Umbilical cord (tissue), 2 donors: ENCODE data around the gene AGPAT2. TPM values are rescaled to one million over a fixed set of nuclear protein-coding genes. Genes with fewer than 3 reads are reported as not detected.
A peak's percentile ranks its signal among the peaks of the same experiment; 100 is the strongest.

Experiments
- DNase-seq: peaks from one replicate; pipeline ENCODE4 v3.0.0-alpha.2; 2015; ENCODE audit warnings: low spot score
- total RNA-seq: library from RNA; depleted of rRNA; stranded (reverse); fragments of >200 nt; gene quantifications from one replicate; pipeline ENCODE4 v1.2.3, GENCODE V29; 2014; ENCODE audit warnings: low replicate concordance; ENCODE audit not compliant: insufficient read depth

Gene AGPAT2
- total RNA-seq, 1 donor from 2014 or later: 32.7 TPM

DNA sequence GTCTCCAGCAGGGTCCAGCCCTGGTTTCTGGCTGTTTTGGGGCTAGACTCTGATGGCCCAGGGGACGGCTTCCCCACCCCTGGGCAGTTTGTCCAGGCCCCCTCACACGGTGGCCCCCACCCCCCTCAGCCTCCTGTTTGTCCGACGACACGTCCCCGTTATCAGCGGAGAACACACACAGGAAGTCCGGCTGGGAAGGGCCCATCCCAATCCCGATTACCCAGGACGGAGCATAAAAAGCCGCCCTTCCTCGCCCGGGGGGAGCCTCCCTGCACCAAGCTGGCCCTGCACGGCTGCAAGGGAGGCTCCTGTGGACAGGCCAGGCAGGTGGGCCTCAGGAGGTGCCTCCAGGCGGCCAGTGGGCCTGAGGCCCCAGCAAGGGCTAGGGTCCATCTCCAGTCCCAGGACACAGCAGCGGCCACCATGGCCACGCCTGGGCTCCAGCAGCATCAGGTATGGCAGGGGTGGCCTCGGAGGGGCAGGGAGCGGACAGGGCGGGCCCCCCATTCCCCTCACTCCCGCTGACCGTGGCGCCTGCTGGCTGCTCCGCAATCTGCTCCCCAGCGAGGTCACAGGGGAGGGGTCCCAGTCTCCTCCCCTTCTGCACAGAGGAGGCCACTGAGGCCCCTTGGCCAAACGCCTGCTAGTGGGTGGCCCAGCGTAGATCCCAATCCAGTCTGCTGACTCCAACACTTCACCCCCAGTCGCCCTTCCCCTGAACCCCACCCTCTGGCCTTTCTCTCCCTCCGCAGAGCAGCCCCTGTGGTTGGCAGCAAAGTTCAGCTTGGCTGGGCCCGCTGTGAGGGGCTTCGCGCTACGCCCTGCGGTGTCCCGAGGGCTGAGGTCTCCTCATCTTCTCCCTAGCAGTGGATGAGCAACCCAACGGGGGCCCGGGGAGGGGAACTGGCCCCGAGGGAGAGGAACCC lies 24.3 kb downstream of the AGPAT2 start, which contains the start of gene EGFL7:
EGFL7 (plus strand) TSS at position 261 of the 926 bp plus-strand sequence. CDS start 5,367 bp downstream, outside the sequence.
- peak; percentile 55 for DNase-seq

DNA sequence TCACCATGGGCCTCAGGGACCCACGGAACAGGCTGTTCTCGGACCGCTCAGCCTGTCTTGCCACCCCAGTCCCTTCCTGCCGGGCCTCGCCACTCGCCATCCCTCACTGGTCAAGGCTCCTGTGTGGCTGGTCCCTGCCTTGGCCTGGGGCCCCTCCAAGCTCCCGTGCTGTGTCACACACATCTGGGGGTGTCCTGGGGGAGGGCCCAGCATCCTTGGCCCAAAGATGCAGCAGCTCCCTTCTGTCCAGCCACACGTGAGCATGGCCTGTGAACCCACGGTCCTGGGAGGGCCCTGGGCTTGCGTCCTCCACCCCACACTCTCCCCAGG lies 25.0 kb downstream of the AGPAT2 start:
- DNase-seq: no peak

DNA sequence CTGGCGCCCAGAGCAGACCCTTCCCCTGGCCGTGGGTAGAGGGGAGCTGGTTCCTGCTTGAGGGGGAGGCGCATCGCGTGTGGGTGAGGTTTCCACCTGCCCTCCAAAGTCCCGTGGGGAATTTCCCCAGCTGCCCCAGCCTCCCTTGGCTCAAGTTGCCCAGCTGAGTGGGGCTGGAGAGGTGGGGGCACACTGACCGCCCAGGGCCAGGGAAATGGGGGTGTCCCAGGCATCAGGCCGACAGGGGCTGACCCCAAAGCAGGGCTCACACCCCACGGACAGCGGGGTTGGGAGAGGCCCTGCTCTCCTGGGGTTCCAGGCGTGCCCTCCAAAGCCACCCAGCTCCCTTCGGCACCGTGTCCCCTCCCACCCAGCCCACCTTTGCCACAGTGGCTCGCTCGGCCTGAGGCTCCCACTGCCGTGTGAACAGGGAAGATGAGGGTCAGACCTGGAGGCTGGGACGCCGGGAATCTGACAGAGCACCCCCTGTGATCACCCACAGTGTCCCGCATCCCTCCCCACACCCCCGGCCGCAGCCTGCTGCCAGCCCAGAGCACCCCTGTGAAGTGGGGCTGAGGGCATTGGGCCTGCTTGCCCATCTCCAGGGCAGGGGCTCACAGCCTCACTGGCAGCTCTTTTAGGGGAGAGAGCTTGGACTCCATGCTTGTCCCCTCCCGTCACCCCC lies 25.5 kb downstream of the AGPAT2 start:
- DNase-seq: no peak

DNA sequence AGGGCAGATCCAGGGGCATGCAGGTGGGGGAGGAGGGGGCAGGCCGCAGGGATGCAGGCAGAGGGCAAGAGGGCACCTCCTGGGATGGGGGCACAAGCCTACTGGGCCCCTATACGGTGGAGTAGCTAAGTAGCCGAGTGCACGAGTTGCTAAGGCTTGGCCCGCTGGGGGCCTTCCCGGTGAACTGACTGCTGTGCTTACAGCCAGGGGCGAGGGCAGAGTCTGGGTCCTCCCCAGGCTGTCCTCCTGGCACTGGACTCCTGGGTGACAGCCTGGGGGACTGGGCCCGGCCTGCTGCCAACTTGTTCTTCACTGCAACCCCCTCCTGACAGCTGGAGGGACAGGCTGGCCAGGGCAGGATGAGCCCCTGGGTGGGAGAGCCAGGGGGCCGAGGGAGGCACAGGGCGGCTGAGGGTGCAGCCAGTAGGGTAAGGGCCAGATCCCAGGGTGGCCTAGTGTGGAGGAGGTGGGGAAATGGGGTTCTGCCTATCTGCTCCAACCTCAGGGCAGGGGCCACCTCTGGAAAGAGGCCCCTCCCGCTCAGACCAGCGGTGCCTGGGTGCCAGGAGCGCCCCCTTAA lies 26.2 kb downstream of the AGPAT2 start:
- no peak for DNase-seq

DNA sequence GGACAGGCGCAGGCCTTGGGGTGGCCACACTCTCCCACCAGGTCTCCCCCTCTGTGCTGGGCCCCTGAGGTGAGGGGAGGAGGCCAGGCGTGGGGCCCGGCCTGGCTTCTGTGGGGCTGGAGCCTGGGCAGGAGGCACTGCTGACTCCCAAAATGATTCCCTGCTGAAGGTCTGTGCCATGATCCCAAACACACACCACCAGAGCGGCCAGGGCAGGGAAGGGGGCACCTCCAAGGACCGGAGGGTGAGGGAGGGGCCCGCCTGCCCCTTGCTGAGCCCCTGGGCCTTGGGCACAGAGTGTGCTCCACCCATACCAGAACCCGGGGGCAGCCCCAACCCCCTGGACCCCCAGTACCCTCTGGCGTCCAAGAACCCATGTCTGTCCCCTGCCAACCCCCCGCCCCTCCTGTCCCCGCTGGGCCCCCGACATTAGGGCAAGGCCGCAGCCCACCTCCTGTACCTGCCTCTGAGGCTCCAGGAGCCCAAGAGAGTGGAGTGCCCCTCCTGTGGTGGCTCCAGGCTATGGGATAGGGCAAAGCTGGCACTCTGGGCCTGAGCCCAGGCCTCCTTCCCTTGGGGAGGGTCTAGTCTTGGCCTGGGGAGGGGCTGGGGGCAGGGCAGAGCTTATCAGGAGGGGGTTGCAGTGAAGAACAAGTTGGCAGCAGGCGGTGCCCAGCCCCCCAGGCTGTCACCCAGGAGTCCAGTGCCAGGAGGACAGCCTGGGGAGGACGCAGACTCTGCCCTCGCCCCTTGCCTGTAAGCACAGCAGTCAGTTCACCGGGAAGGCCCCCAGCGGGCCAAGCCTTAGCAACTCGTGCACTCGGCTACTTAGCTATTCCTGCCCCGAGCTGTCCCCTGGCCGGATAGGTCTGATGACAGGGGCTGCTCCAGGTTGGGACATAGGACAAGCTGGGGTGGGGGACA lies 27.1 kb downstream of the AGPAT2 start:
- no peak for DNase-seq

DNA sequence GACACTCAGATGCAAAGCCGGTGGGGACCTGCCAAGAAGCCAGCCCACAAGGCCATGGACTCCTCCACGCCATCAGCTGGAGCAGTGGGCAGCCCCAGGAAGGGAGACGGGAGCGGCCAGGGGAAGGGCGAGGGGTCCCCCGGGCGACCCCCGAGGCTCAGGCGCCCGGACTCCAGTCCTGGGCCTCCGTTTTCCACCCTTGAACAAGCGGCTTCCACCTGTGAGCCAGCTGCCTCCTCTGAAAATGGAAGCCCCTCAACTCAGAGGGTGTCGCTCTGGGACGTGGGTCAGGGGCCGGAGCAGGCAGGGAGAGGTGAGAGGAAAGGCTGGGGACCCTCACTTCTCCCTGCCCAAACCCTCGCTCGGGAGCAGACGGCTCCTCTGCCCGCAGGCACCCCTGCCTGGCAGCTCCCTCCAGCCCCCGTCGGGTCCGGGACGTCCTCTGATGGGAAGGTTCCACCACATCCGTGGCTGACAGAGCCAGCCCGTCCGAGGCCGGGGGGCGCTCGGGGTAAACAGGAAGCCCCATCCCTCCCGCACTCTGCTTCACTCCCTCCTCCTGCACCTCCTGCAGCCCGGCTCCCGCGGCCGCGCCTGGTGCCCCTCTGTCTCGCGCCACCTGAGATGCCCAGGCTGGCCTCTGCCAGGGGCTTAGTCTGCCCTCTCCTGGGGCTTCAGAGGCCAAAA lies 28.3 kb downstream of the AGPAT2 start:
- no peak for DNase-seq

DNA sequence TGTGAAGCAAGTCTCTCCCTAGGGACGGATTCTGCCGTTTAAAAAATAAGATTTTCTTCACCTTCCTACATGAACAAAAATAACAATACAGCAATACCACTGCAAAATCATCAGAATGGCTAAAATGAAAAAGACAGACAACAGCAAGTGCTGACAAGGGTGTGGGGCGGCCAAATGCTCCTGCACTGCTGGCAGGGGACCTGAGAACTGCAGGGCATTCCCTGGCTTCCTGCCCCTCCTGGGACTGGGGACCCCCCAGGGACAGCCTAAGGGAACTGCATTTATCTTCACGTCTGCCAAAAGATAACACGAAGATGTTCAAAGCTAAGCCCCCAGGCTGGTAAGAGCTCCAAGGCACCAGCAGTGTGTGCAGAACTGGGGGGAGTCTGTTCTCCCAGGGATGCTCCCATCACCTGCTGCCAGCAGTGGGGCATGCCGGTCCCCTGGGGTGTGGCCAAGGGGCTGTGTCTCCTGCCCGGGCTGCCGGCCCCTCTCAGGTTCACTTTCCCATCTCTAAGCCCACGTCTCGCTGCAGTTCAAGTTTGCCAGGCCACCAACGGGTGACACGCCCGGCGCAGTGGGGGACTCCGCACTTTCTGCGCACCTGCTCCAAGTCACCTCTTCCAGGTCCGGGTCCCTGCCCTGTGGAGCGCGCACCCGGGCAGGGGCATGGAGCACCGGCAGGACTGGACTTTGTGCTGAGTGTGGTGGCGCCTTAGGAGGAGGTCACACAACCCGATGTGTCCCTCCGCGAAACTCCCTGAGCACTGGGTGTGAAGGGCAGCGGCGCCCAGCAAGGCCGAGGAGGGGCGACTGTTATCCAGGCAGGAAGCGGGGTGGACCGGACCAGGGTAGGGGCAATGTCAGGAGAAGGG lies 29.0 kb downstream of the AGPAT2 start:
- no peak for DNase-seq

DNA sequence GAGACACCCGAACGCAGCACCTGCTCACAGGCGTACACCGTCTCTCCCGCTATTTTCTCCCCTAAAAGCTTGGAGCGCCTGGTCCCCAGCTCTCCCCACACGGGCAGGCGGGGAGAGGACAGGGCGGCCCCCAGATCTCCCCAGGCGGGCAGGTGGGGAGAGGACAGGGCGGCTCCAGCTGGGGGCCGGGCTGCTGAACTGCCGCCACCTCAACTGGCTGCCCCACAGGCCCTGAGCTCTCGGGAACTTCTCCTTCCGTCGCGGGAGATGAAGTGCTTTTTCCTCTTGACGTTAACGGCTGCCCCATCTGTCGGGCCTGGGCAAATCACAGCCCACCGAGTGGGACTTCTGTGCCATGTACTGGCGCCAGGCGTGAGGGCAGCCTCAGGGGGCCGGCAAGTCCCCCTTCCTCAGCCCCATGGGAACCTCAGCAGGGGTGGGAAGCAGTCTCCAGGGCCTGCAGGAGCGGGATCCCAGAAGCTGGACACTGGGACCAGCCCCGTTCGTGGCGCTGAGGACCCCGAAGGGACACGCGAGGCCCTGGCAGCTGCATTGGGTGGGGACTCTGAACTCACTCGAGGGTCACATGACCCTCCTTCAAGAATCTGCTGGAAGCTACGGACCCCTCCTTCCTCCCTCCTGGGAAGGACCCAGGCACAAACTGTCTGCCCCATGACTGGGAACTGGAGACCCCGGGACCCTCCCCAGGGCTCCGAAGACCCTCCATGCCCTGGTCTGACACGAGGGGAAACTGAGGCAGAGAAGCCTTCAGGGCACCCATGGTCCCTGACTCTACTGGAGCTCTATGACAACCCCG lies 30.3 kb downstream of the AGPAT2 start:
- DNase-seq: no peak

DNA sequence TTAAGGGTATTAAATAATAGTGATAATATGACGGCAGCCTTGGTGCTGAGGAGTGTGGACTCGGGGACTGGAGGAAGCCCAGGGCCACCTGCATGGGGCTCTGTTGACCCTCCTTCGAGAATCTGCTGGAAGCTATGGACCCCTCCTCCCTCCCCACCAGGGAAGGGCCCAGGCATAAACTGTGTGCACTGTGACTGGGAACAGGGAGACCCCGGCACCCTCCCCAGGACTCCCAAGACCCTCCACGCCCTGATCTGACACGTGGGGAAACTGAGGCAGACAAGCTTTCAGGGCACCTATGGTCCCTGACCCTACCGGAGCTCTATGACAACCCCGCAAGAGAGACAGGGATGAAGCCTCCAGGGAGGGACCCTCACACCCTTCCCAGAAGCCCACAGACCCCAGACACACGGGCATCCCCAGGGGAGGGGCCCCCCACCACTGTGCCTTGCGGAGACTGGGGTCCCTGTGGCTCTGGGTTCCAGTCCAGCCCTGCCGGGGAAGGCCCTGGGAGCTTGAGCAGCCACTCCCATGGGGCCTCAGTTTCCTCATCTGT lies 31.0 kb downstream of the AGPAT2 start:
- DNase-seq: no peak

DNA sequence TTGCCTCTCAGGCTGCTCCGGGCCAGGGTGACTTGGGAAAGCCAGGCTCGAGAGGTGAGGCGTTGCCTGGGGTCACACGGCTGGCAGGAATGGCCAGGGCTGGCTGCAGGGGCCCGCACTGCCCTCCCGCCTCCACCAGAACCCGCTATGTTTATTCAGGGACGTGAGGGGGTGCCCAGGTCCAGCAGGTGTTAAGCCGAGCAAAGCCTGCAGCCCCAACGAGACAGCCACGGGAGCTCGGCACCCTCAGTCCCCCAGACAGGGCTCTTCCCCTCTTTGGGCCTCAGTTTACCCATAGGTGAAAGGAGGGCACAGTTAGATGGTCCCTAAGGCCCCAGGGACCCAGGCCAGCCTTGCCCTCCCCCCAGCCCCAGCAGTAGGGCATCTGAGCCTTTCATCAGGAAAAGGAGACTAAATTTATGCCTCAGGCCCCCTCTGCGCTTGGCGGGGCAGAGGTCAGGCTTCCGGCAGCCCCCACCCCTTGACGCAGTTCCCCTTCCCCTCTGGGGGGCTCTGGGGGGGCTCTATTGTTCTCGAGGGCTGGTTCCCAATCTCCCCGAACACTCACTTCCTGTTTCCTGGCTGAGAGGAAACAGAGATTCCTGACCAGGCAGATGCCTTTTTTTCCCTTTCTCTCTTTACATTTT lies 31.6 kb downstream of the AGPAT2 start:
- DNase-seq: peak; percentile 71

DNA sequence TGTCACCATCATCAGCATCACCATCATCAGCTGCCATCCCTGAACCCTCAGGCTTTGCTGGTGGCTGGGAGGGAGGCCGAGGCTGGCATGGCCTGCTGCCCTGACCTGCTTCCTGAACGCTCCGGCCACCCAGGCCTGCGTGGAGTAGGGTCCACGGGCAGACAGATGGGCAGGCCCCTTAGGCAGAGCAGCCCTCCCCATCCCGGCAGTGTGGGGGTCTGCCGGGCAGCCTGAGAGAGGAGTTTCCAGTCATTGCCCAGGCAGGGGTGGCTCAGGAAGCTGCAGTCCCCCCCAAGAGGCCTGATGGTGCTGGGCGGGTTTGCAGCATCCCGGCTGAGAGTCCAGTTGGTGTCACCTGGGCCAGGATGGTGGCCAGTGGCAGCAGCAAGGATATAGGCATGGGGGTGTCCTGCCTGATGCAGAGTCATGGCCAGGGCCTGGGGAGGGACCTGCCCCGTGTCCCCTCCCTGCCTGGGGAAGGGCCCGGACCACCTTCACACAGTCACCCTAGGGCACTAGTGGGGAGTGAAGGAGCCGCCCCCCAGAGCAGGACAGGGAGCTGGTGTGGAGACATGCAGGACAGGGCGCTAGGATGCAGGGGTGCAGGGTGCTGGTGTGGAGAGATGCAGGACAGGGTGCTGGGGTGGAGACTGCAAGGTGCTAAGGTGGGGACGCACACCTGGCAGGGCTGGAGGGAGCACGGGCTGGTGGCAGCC lies 32.3 kb downstream of the AGPAT2 start:
- no peak for DNase-seq

DNA sequence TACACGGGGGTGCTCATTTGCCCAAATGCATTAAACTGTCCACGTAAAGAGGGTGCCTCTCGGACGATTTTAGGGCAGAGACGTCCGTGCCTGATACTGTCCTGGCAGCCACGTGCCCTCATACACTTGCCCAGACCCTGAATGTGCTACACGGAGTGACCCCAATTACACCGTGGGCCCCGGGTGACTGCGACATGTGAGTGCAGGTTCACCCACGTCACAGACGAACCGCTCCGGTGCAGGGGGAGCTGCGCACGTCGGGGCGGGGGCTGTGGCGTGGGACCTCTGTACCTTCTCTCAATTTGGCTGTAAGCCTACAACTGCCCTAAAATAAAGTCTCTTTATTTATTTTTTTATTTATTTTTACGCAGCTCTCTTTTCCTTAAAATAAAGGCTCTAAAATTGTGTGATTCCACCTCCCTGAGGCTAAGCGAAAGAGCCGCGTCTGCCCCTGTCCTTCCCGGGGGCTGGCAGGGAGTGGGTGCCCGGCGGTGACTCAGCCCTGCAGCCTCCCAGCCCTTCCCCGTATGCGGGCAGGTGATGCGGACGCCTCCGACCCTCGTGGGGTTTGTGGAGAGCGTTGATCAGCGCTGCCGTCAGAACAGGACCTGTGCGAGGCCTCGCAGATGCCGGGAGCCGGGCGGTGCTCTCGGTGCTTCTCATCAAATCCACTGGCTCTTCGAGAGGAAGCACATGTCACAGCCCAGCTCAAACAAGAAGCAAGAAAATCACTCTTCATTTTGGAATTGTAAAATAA lies 33.8 kb downstream of the AGPAT2 start:
- DNase-seq: no peak

DNA sequence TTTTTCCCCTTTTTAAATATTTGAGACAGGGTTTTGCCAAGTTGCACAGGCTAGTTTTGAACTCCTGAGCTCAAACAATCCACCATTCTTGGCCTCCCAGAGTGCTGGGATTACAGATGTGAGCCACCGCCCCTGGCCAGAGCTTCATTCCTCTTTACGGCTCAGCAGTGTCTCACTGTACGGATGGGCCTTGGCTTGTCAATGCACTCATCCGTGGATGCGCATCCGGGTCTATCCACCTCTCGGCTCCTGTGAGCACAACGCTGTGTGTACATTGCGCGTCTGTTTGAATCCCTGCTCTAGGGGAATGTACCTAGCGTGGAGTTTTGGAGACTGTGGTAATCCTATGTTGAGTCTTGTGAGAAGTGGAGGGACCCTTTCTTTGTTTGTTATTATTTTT lies 35.4 kb downstream of the AGPAT2 start:
- no peak for DNase-seq

DNA sequence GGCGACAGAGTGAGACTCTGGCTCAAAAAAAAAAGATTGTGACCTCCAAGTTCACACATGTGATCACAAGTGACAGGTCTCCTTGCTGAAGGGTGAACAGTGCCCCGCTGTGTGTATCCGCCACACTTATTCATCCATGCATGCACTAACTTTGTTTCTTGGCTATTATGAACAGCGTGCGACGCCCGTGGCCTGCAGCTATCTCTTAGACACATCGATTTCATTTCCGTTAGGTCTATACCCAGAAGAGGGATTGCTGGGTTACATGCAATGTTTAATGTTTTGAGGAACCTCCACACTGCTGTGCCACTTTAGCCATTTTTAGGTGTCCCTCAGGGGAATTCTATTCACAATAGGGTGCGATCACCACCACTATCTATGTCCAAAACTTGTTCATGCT lies 36.6 kb downstream of the AGPAT2 start:
- DNase-seq: no peak

DNA sequence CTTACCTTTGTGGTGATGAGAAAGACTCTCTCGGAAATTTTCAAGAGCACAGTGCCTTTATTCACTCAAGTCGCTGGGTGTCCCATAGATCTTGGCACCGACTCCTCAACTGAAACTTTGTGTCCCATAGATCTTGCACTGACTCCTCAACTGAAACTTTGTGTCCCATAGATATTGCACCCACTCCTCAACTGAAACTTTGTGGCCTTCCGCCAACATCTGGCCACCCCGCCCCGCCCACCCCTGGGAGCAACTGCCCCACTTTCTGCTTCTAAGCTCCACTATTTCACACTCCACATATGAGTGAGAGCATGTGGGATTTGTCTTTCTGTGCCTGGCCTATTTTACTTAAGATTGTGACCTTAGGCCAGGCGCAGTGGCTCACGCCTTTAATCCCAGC lies 37.2 kb downstream of the AGPAT2 start:
- DNase-seq: no peak

DNA sequence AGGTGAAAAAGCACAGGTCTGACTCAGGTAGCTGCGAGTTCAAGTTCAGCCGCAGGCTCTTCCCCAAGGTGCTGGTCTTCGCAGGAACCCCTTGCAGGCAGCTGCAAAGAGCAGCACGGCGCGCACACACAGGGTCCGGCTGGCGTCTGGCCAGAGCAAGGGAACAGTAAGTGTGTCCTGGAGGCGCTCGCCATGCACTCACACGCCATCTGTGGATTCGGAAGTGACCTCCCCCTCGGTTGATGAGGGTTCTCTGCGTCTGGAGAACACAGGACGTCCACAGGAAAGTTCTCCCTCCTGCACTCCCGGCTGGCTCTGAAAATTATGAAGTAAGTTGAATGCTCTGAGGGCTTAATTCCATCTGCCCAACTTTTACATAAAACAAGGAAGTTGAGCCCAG lies 38.5 kb downstream of the AGPAT2 start:
- no peak for DNase-seq
